ENCODE measurements around the gene HEXA. TPM values are rescaled to one million over a fixed set of nuclear protein-coding genes. Genes with fewer than 3 reads are reported as not detected.

The HEXA gene
- total RNA-seq, 1 experiment from 2014 or later: 199 TPM

DNA sequence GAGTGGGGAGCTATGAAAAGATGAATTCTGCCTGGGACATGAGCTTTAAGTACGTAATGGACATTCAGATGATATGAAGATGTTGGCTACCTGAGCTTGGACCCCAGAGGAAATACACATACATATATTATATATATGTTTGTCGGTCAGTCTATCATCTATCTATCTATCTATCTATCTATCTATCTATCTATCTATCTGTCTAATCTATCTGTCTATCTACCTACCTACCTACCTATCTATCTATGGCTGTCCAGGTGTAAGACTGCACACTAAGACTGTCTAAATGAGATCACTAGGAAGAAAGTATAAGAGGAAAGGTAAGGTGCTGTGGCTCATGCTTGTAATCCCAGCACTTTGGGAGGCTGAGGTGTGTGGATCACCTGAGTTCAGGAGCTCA is 37.7 kb downstream of the HEXA start:
- TF ChIP-seq REST (IDR thresholded peaks at IDR 0.05; ENCODE audit: insufficient read depth in 1 of 2, low read depth in 2 of 2, low read length in 1 of 2) (no peak), TCF7L2 (IDR thresholded peaks at IDR 0.05; ENCODE audit: low read depth, low read length) (no peak)
- TF ChIP-seq, protein P1, sequence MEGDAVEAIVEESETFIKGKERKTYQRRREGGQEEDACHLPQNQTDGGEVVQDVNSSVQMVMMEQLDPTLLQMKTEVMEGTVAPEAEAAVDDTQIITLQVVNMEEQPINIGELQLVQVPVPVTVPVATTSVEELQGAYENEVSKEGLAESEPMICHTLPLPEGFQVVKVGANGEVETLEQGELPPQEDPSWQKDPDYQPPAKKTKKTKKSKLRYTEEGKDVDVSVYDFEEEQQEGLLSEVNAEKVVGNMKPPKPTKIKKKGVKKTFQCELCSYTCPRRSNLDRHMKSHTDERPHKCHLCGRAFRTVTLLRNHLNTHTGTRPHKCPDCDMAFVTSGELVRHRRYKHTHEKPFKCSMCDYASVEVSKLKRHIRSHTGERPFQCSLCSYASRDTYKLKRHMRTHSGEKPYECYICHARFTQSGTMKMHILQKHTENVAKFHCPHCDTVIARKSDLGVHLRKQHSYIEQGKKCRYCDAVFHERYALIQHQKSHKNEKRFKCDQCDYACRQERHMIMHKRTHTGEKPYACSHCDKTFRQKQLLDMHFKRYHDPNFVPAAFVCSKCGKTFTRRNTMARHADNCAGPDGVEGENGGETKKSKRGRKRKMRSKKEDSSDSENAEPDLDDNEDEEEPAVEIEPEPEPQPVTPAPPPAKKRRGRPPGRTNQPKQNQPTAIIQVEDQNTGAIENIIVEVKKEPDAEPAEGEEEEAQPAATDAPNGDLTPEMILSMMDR (IDR thresholded peaks at IDR 0.05): no peak
- Histone ChIP-seq H3K36me3 (ENCODE audit: control insufficient read depth, insufficient read depth, low read length) (no peaks in the 10 kb centered on the region), H3K9me3 (ENCODE audit: control insufficient read depth, insufficient read depth, low read depth, low read length) (no peaks in the 10 kb centered on the region), H3K27ac (ENCODE audit: low read length) (no peak overlapping the region), H3K4me3 (ENCODE audit: low read depth in 2 of 2, low read length in 2 of 2) (no peak overlapping the region), H3K4me1 (ENCODE audit: control insufficient read depth, insufficient read depth, low read length) (no peaks in the 10 kb centered on the region), H3K27me3 (ENCODE audit: control insufficient read depth, insufficient read depth, low read length) (no peaks in the 10 kb centered on the region)
- in situ Hi-C loops (cut with HindIII; ENCODE audit: low pct_unique_long_range_greater_than_20kb, low sequenced_read_pairs) (no loop called here), intact Hi-C loops (cut with micrococcal nuclease; ENCODE audit: unreplicated experiment) (no loop called here)
- ATAC-seq (no peak), DNase-seq (ENCODE audit: low read depth, low spot score) (no peak)
- no TSS peak for BruUV-seq (replicated peaks)
- ChIA-PET POLR2A (interaction anchor here (0.6 kb wide), 1 partner anchor 225 kb away, joined by 3 read pairs; no protein-coding TSS in a partner anchor), CTCF (no interaction called here)

DNA sequence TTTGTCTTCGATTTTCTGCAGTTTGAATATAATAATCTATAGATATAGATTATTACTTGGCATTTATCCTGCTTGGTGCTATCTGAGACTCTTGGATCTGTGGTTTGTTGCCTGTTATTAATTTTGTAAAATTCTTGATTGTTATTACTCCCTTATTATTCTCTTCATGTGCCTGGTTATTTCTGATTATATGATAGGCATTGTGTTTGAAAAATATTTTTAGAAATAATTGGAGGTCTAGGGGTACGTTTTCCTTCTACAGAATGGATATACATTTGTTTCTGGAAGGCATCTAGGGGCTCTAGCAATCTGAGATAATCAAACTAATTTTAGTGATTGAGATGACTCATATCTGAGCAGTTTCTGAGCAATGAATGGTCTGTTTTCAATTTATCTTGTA is 41.0 kb downstream of the HEXA start:
- ATAC-seq (no peak), DNase-seq (ENCODE audit: low read depth, low spot score) (no peak)
- in situ Hi-C loops (cut with HindIII; ENCODE audit: low pct_unique_long_range_greater_than_20kb, low sequenced_read_pairs) (no loop called here), intact Hi-C loops (cut with micrococcal nuclease; ENCODE audit: unreplicated experiment) (no loop called here)
- Histone ChIP-seq H3K4me1 (ENCODE audit: control insufficient read depth, insufficient read depth, low read length) (no peaks in the 10 kb centered on the region), H3K36me3 (ENCODE audit: control insufficient read depth, insufficient read depth, low read length) (no peaks in the 10 kb centered on the region), H3K9me3 (ENCODE audit: control insufficient read depth, insufficient read depth, low read depth, low read length) (no peaks in the 10 kb centered on the region), H3K4me3 (ENCODE audit: low read depth in 2 of 2, low read length in 2 of 2) (no peak overlapping the region), H3K27me3 (ENCODE audit: control insufficient read depth, insufficient read depth, low read length) (no peaks in the 10 kb centered on the region), H3K27ac (ENCODE audit: low read length) (no peak overlapping the region)
- ChIA-PET CTCF (no interaction called here), POLR2A (no interaction called here)
- BruUV-seq (replicated peaks): no TSS peak
- TF ChIP-seq SIN3A (IDR thresholded peaks at IDR 0.05; ENCODE audit: borderline replicate concordance, insufficient read depth, low read depth, low read length) (no peak), POLR2AphosphoS5 (IDR thresholded peaks at IDR 0.05; ENCODE audit: low read depth, low read length) (no peak), REST (IDR thresholded peaks at IDR 0.05; ENCODE audit: insufficient read depth in 1 of 2, low read depth in 2 of 2, low read length in 1 of 2) (no peak), TCF7L2 (IDR thresholded peaks at IDR 0.05; ENCODE audit: low read depth, low read length) (no peak)
- TF ChIP-seq, protein P1 (IDR thresholded peaks at IDR 0.05): no peak

Measured in Panc1 (cell line).